ENCODE measurements around the gene TRAPPC12.

GRCh38 chr2:3451926-3452671 is 72.6 kb downstream of the TRAPPC12 start:
- TF ChIP-seq CTCF (IDR thresholded peaks at IDR 0.05) (no peak), POLR2AphosphoS5 (IDR thresholded peaks at IDR 0.05) (no peak)
